ENCODE data around the gene CHD9.
"Not testable (repeated sequence)": the region's sequence is repeated elsewhere in the genome, so short reads cannot be mapped to it uniquely, and the experiment has no call there.

The CHD9 gene

GRCh38 chr16:53040788-53041187, 14.0 kb upstream of the CHD9 start:
- H3K4me3 ChIP-seq (ENCODE audit: low read length): no peak overlapping the region
- no peak for DNase-seq (ENCODE audit: low read depth)
- TF ChIP-seq CTCF (conservative IDR thresholded peaks at IDR 0.05; ENCODE audit: low read depth, low read length): no peak

GRCh38 chr16:53041320-53042051, 13.3 kb upstream of the CHD9 start:
- TF ChIP-seq CTCF (conservative IDR thresholded peaks at IDR 0.05; ENCODE audit: low read depth, low read length): no peak
- no peak overlapping the region for H3K4me3 ChIP-seq (ENCODE audit: low read length)
- no peak for DNase-seq (ENCODE audit: low read depth)

- H3K4me3 ChIP-seq (ENCODE audit: low read length): no peak overlapping the region
- no peak for TF ChIP-seq CTCF (conservative IDR thresholded peaks at IDR 0.05; ENCODE audit: low read depth, low read length)
Observed at GRCh38 chr16:53042235-53042701, 12.5 kb upstream of the CHD9 start.

GRCh38 chr16:53043428-53043831, 11.4 kb upstream of the CHD9 start:
- TF ChIP-seq CTCF (conservative IDR thresholded peaks at IDR 0.05; ENCODE audit: low read depth, low read length): no peak
- H3K4me3 ChIP-seq (ENCODE audit: low read length): no peak overlapping the region
- DNase-seq (ENCODE audit: low read depth): no peak

More at GRCh38 chr16:53042235-53042701, 12.5 kb upstream of the CHD9 start:
- no peak for DNase-seq (ENCODE audit: low read depth)

- no peak overlapping the region for H3K4me3 ChIP-seq (ENCODE audit: low read length)
- DNase-seq (ENCODE audit: low read depth): no peak
- TF ChIP-seq CTCF (conservative IDR thresholded peaks at IDR 0.05; ENCODE audit: low read depth, low read length): no peak
Observed at GRCh38 chr16:53043986-53044601, 10.7 kb upstream of the CHD9 start.

GRCh38 chr16:53045341-53046220, 9.2 kb upstream of the CHD9 start:
- H3K4me3 ChIP-seq (ENCODE audit: low read length): no peak overlapping the region
- no peak for TF ChIP-seq CTCF (conservative IDR thresholded peaks at IDR 0.05; ENCODE audit: low read depth, low read length)
- no peak for DNase-seq (ENCODE audit: low read depth)

GRCh38 chr16:53047515-53047914, 7.3 kb upstream of the CHD9 start:
- H3K4me3 ChIP-seq (ENCODE audit: low read length); DNase-seq (ENCODE audit: low read depth): not testable (repeated sequence)

Data from retinal pigment epithelial cell (primary cell).